ENCODE data around the gene LAMB1.
"Not testable (repeated sequence)": the region's sequence is repeated elsewhere in the genome, so short reads cannot be mapped to it uniquely, and the experiment has no call there.

LAMB1 gene

GRCh38 chr7:107971613-107972012 is 31.3 kb downstream of the LAMB1 start:
- DNase-seq (ENCODE audit: low read depth): no peak

GRCh38 chr7:107971100-107971499 is 31.9 kb downstream of the LAMB1 start:
- DNase-seq (ENCODE audit: low read depth): no peak

GRCh38 chr7:107969856-107970255 is 33.1 kb downstream of the LAMB1 start:
- no peak for DNase-seq (ENCODE audit: low read depth)

DNA sequence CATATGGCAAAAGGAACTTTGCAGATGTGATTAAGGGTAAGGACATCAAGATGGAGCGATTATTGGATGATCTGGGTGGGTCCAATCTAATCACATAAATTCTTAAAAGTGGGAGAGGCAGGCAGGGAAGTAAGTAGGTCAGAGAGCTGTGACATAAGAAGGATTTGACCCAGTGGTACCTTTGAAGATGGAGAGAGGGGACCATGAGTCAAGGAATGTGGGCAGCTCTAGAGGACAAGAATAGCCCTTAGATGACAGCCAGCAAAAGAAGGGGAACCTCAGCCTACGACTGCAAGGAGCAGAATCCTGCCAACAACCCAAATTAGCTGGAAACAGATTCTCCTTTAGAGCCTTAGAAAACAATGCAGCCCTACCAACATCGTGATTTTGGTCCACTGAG is 34.5 kb downstream of the LAMB1 start:
- DNase-seq (ENCODE audit: low read depth): no peak

- DNase-seq (ENCODE audit: low read depth): no peak
These were observed 35.5 kb downstream of the LAMB1 start for GRCh38 chr7:107967420-107967819.

DNA sequence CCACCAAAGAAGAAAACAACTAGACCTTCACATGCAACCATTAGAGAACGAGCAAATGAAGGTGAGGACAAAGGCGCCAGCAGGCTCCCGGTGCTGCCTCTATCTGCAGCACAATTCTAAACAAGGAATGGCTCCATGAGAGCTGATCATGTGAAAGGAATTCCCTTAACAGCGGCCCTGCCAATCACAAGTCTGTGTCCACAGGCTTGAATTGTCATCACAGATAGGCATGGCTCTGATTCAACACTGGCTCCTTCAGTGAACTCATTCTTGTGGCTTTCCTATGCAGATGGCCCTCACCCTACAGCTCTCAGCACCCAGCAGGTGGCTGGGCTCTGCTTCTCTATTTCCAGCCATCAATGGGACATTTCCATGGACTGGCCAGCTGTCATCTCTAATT is 36.2 kb downstream of the LAMB1 start:
- no peak for DNase-seq (ENCODE audit: low read depth)

- DNase-seq (ENCODE audit: low read depth): no peak
These were observed 38.5 kb downstream of the LAMB1 start for GRCh38 chr7:107964510-107964909.

DNA sequence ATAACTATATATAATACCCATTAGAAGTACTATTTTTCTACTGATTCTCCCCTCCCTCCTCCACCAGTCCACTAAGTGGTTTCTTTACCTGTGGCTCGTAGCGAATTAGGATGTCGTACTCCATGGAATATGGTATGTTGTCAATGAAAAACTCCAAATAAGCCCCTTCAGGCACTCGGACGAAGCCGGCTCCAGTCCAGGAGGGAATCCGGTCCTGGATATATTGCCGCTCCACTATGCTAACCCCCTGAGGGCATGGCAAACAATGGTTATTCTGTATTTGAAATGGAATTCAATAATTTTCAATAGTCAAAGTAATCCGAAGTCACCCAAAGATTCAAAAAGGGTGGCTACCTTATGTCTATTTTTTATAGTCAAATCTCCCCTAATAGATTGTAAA is 40.1 kb downstream of the LAMB1 start:
- DNase-seq (ENCODE audit: low read depth): no peak

DNA sequence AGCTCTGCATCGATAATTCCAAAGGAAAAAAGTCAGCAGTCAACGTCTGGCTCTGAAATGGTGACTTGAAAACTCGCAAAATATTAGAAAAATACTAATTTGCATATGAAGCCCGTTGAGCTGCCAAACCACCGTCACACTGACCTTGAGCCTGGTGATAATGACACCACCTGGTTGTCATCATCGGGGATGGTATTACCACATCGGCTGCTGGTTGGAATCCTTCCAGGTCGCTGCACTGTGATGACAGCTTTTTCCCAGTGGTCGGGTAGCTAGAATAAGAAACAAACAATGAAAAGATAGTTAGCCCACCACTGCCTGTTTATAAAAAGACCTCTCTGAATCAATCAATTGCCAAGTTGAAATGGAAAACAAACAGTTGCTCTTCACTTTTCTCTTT is 41.6 kb downstream of the LAMB1 start:
- DNase-seq (ENCODE audit: low read depth): no peak

- no peak for DNase-seq (ENCODE audit: low read depth)
These were observed 42.7 kb downstream of the LAMB1 start for GRCh38 chr7:107960272-107960671.

- no peak for DNase-seq (ENCODE audit: low read depth)
These were observed 43.4 kb downstream of the LAMB1 start for GRCh38 chr7:107959527-107959898.

- DNase-seq (ENCODE audit: low read depth): no peak
These were observed 44.0 kb downstream of the LAMB1 start for GRCh38 chr7:107958764-107959526.

GRCh38 chr7:107957436-107957835 is 45.5 kb downstream of the LAMB1 start:
- no peak for DNase-seq (ENCODE audit: low read depth)

- not testable (repeated sequence) for DNase-seq (ENCODE audit: low read depth)
These were observed 46.0 kb downstream of the LAMB1 start for GRCh38 chr7:107956950-107957349.

GRCh38 chr7:107955394-107955793 is 47.6 kb downstream of the LAMB1 start:
- no peak for DNase-seq (ENCODE audit: low read depth)

DNA sequence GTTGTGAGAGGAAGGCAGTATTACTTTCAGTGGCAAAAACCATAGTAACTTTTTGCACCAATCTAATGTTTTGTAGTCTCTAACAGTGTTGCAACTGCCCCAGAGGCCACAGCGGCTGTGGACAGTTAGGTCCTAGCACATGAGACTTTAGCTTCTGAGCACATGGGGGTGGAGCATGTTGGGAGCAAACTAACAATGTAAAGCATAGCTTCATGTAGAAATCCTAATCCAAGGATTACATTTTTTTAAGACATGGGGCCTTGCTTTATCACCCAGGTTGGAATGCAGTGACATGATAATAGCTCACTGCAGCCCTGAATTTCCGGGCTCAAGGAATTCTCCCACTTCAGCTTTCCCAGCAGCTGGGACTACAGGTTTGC is 49.0 kb downstream of the LAMB1 start:
- no peak for DNase-seq (ENCODE audit: low read depth)

DNA sequence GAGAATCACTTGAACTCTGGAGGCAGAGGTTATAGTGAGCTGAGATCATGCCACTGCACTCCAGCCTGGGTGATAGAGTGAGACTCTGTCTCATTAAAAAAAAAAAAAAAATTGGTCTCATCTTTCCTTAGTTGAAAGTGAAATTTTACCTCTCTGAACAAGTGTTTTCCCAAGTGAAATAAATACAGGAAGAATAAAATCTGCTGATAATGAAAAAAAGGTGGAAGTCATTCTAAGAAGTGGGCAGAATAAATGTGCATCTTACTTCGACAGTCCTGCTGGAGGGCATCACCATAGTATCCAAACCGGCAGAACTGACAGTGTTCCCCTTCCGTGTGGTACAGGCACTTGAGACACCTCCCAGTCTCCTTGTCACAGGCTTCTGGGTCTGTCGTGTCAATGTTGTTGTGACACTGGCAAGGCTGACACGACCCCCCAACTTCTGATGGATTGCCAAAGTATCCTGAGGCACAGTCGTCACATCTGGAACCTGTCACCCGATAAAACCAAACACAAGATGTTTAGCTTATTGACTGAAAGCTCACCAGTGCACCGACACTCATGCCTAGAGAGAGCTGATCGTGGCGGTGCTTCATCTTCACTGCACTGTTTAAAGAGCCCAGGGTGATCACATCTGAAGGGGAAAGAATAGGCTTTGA is 49.6 kb downstream of the LAMB1 start:
- DNase-seq (ENCODE audit: low read depth): no peak

DNA sequence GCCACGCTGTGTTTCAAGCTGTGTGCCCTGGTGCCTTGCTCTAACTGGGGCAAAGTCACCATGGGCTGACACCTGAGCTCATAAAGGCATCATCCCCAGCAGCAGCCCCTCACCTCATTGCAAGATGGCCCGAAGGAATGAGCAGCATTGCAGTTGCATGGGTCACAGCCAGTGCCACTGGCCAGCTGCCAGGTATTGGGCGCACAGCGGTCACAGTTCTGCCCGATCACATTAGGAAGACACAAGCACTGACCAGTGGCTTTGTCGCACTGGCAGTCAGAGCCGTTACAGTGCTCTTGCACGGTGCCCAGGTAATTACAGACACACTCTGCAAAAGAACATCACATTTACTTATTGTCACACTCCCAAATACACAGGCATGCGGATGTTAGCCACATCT is 51.1 kb downstream of the LAMB1 start:
- DNase-seq (ENCODE audit: low read depth): no peak

DNA sequence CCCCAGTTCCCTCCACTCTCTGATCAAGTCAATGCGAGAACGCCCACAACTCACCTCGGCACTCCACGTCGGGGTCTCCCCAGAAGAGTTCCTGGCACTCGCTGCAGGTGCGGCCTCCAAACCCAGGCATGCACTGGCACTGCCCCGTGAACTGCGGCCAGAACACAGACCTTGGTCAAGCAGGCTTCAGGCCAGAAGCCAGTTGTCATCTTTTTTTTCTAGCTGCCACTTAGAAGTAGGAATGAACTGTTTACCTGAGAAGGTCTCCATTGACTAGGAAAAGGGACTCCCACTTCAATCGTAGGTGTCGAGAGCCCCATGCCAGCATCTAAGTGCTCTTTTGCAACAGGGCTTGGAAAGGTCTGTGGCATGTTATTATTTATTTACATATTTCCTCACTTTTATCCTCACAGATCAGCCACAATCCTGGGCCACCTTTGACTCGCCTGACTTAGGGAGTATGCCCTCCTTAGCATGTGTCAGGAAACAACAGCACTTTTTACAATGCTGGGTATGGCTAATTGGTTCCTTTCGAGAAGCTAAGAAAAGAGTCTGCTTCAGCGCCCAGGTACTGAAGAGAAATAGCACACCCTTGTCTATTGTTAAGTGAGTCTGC is 51.7 kb downstream of the LAMB1 start:
- no peak for DNase-seq (ENCODE audit: low read depth)

DNA sequence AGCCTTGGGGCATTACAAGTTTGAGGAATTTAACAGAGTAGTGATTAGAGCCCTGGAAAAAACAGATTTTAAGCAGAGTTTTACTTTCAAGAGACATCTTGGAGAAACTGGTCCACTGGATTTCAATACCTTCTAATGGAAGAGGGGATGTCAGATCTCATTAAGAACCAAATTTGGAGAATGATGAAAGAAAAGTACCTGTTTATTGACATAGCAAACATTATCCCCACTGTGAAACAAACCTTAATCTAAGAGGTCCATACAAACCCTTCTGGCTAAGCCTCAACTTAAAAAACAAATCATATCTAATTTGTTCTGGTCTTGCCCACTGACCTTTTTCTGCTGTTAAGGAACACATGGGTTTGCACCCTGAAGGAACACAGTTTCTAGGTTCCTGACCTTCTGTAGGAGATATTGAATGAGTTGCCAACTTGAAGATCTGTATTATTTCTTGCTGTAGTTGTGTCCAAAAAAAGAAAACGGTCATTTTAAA is 53.5 kb downstream of the LAMB1 start:
- no peak for DNase-seq (ENCODE audit: low read depth)

DNA sequence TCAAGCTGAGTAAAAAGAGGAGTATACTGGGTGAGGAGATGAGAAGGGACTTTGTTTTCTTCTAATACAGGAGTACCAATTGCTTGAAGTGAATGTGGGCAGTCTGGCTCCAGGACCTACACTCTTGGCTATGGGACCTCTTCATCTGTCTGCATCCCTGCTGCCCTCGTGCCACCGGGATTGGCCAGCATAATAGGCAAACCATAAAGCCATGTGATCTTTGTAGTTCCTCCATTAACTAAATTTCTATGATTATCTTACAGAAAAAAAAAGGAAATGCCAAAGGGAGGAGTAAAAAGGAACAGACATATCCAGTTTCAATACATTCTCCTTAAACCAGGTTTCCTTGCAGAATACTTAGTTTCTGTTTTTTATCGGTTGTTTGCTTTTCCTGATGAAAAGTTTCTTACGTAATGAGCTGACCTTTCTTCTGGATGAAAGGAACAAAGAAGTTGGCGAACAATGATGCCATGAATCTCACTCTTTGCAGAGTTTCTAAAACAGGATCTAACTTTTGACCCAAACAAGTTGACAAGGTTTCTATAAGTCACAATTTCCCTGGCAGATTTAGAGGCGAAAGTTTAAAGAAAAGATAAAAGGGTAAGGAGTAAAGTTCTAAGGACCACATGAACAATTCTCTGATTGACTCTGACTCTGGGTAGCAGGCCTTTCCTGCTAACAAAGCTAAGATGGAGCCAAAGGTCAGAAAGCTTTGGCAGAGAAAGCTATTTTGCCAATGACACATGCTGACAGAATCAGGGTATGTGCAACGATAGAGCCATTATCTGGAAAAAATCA is 54.1 kb downstream of the LAMB1 start:
- no peak for DNase-seq (ENCODE audit: low read depth)

DNA sequence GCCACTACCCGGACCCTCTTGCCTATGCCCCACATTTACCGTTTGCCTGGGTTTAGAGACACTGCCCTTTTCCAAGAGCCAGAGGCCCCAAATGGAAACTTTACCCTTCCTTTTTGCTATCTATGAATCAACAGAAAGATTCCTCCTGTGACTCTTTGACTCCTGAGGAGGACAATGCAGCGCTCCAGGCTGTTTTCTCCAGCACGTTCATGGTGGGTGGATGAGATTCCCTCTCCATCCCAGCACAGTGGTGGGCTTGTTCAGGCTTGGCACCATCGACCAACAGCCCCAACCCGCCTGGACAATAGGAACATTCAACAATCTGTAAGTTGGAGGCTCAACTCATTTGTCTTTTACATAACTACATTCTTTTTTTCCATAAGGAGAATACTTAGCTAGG is 56.1 kb downstream of the LAMB1 start:
- DNase-seq (ENCODE audit: low read depth): no peak

- no peak for DNase-seq (ENCODE audit: low read depth)
These were observed 56.5 kb downstream of the LAMB1 start for GRCh38 chr7:107946451-107946850.
